SK-N-SH (cell line): ENCODE measurements around the gene SORBS2.

Experiments used
- FOXM1 ChIP-seq: IDR thresholded peaks from 2 replicates; pipeline ENCODE4 v1.4.0; 2012; ENCODE audit warnings: low read depth, mild to moderate bottlenecking
- RAD21 ChIP-seq: IDR thresholded peaks from 2 replicates; pipeline ENCODE4 v1.6.1; 2012; ENCODE audit warnings: mild to moderate bottlenecking, low read length
- RXRA ChIP-seq: IDR thresholded peaks from 2 replicates; pipeline ENCODE4 v1.4.0; 2012; ENCODE audit warnings: low read depth, mild to moderate bottlenecking, borderline replicate concordance
- SIN3A ChIP-seq: IDR thresholded peaks from 2 replicates; pipeline ENCODE4 v1.6.1; 2012; ENCODE audit warnings: low read depth, mild to moderate bottlenecking, low read length, moderate library complexity, borderline replicate concordance
- TEAD4 ChIP-seq: IDR thresholded peaks from 2 replicates; pipeline ENCODE4 v1.4.0; 2012; ENCODE audit warnings: mild to moderate bottlenecking, borderline replicate concordance; ENCODE audit not compliant: insufficient read depth
- TF ChIP-seq, protein P1 (sequence below): IDR thresholded peaks from 2 replicates; pipeline ENCODE4 v1.4.0; 2012; ENCODE audit warnings: low read depth
- TF ChIP-seq, protein P2 (sequence below): fragments of 200-600 bp; sonication (generic); IDR thresholded peaks from 2 replicates; pipeline ENCODE4 v1.6.1; 2017; ENCODE audit warnings: antibody characterized with exemption, mild to moderate bottlenecking, moderate library complexity

DNA sequence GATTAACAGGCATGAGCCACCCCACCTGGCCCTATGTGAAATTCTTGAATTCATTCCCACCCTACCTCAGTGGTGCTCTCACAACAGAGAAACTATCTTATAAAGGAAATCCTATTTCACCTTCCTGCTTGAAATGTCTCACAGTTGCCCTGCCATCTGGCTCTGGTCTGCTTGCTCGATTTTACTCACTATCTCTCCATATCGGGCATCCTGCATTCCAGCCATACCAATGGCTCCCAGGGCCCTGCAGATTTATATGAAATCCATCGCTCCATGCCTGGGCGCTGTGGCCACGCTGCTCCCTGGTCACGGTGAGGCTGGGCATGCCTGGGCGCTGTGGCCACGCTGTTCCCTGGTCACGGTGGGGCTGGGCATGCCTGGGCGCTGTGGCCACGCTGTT, 15.8 kb downstream of the SORBS2 start:
- no peak for TF ChIP-seq FOXM1
- no peak for TF ChIP-seq RAD21
- TF ChIP-seq RXRA: no peak
- TF ChIP-seq, protein P1, sequence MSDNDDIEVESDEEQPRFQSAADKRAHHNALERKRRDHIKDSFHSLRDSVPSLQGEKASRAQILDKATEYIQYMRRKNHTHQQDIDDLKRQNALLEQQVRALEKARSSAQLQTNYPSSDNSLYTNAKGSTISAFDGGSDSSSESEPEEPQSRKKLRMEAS: no peak
- TF ChIP-seq, protein P2, sequence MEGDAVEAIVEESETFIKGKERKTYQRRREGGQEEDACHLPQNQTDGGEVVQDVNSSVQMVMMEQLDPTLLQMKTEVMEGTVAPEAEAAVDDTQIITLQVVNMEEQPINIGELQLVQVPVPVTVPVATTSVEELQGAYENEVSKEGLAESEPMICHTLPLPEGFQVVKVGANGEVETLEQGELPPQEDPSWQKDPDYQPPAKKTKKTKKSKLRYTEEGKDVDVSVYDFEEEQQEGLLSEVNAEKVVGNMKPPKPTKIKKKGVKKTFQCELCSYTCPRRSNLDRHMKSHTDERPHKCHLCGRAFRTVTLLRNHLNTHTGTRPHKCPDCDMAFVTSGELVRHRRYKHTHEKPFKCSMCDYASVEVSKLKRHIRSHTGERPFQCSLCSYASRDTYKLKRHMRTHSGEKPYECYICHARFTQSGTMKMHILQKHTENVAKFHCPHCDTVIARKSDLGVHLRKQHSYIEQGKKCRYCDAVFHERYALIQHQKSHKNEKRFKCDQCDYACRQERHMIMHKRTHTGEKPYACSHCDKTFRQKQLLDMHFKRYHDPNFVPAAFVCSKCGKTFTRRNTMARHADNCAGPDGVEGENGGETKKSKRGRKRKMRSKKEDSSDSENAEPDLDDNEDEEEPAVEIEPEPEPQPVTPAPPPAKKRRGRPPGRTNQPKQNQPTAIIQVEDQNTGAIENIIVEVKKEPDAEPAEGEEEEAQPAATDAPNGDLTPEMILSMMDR: no peak
- TF ChIP-seq TEAD4: no peak; the same call in 1 of the 2 replicates
- TF ChIP-seq SIN3A: no peak
